Mesenchymal stem cell (in vitro differentiated cells and primary cell): ENCODE measurements around the gene SYT3.

Experiments
- DNase-seq: peaks from one replicate; pipeline ENCODE4 v3.0.0-alpha.2; 2013
- H2AFZ ChIP-seq: one replicate; pipeline ENCODE4 v1.6.1; 2013; ENCODE audit warnings: low read depth, mild to moderate bottlenecking, control low read depth, inconsistent platforms, low read length, moderate library complexity
- H2AK5ac ChIP-seq: 2 replicates; pipeline ENCODE4 v1.6.1; 2013; ENCODE audit warnings: low read length, moderate library complexity, mild to moderate bottlenecking, inconsistent platforms; ENCODE audit not compliant: severe bottlenecking
- H2BK120ac ChIP-seq: one replicate; pipeline ENCODE4 v1.6.1; 2013; ENCODE audit warnings: low read depth, mild to moderate bottlenecking, inconsistent platforms, low read length, moderate library complexity
- H2BK12ac ChIP-seq, 2 experiments: one replicate each; pipeline ENCODE4 v1.6.1; 2013; ENCODE audit warnings: inconsistent platforms in 2 of 2, low read length in 2 of 2, mild to moderate bottlenecking in 2 of 2, moderate library complexity in 2 of 2, control low read depth in 1 of 2
- H2BK15ac ChIP-seq: one replicate; pipeline ENCODE4 v1.6.1; 2013; ENCODE audit warnings: mild to moderate bottlenecking, low read depth, inconsistent platforms; ENCODE audit not compliant: poor library complexity, severe bottlenecking
- H2BK5ac ChIP-seq: 2 replicates; pipeline ENCODE4 v1.6.1; 2013; ENCODE audit warnings: low read depth, mild to moderate bottlenecking, low read length, control low read depth, inconsistent platforms; ENCODE audit not compliant: poor library complexity, severe bottlenecking
- H3K14ac ChIP-seq, 2 experiments: one replicate each; pipeline ENCODE4 v1.6.1; 2013; ENCODE audit warnings: inconsistent platforms in 2 of 2, low read length in 2 of 2, control low read depth in 1 of 2, mild to moderate bottlenecking in 1 of 2, moderate library complexity in 1 of 2
- H3K18ac ChIP-seq, 2 experiments: one replicate each; pipeline ENCODE4 v1.6.1; 2013; ENCODE audit warnings: inconsistent platforms in 2 of 2, low read length in 2 of 2, control low read depth in 1 of 2, low read depth in 1 of 2, mild to moderate bottlenecking in 1 of 2
- H3K23ac ChIP-seq, 2 experiments: one replicate each; pipeline ENCODE4 v1.6.1; 2013; ENCODE audit warnings: inconsistent platforms in 2 of 2, low read length in 2 of 2, mild to moderate bottlenecking in 2 of 2, moderate library complexity in 2 of 2, control low read depth in 1 of 2
- H3K27ac ChIP-seq: 2 replicates; pipeline ENCODE4 v1.5.1; 2013; ENCODE audit warnings: mild to moderate bottlenecking, moderate library complexity, low read length, control low read depth, inconsistent platforms; ENCODE audit not compliant: poor library complexity, severe bottlenecking
- H3K27me3 ChIP-seq, 2 experiments: 2 replicates each; pipeline versions ENCODE4 v1.6.1 to v1.7.0; 2013; ENCODE audit warnings: low read length in 2 of 2, mild to moderate bottlenecking in 2 of 2, moderate library complexity in 2 of 2, control low read depth in 1 of 2, inconsistent platforms in 1 of 2; ENCODE audit not compliant: control insufficient read depth in 1 of 2, insufficient read depth in 1 of 2
- H3K36me3 ChIP-seq, 2 experiments: 2 replicates each; pipeline versions ENCODE4 v1.6.1 to v1.7.0; 2013; ENCODE audit warnings: low read length in 2 of 2, control low read depth in 1 of 2, inconsistent platforms in 1 of 2, low read depth in 1 of 2, mild to moderate bottlenecking in 1 of 2; ENCODE audit not compliant: insufficient read depth in 2 of 2, control insufficient read depth in 1 of 2
- H3K4ac ChIP-seq, 2 experiments: one replicate each; pipeline ENCODE4 v1.6.1; 2013; ENCODE audit warnings: inconsistent platforms in 2 of 2, low read length in 2 of 2, mild to moderate bottlenecking in 2 of 2, moderate library complexity in 2 of 2, control low read depth in 1 of 2, low read depth in 1 of 2
- H3K4me1 ChIP-seq: 2 replicates; pipeline ENCODE4 v1.6.1; 2013; ENCODE audit warnings: low read depth, low read length, control low read depth; ENCODE audit not compliant: control insufficient read depth, insufficient read depth
- H3K4me2 ChIP-seq: 2 replicates; pipeline ENCODE4 v1.6.1; 2013; ENCODE audit warnings: low read length, mild to moderate bottlenecking, inconsistent platforms; ENCODE audit not compliant: poor library complexity, severe bottlenecking
- H3K4me3 ChIP-seq, 2 experiments: 2 replicates each; pipeline versions ENCODE4 v1.5.1 to v1.7.0; 2013; ENCODE audit warnings: low read length in 2 of 2, mild to moderate bottlenecking in 2 of 2, control low read depth in 1 of 2, low read depth in 1 of 2; ENCODE audit not compliant: insufficient read depth in 1 of 2
- H3K79me1 ChIP-seq: replicated peaks from 2 replicates; pipeline ENCODE4 v1.6.1; 2013; ENCODE audit warnings: mild to moderate bottlenecking, control low read depth, low read length, inconsistent platforms; ENCODE audit not compliant: poor library complexity, severe bottlenecking
- H3K9ac ChIP-seq: 2 replicates; pipeline ENCODE4 v1.7.0; 2013; ENCODE audit warnings: mild to moderate bottlenecking, low read length, moderate library complexity
- H3K9me3 ChIP-seq: 2 replicates; pipeline ENCODE4 v1.7.0; 2013; ENCODE audit warnings: mild to moderate bottlenecking, low read length; ENCODE audit not compliant: control insufficient read depth
- H4K8ac ChIP-seq: one replicate; pipeline ENCODE4 v1.6.1; 2013; ENCODE audit warnings: inconsistent platforms, mild to moderate bottlenecking, low read length, moderate library complexity
- H4K91ac ChIP-seq: one replicate; pipeline ENCODE4 v1.6.1; 2013; ENCODE audit warnings: mild to moderate bottlenecking, low read length, inconsistent platforms
- WGBS: methylation state at CpG from one replicate; pipeline ENCODE4 v1.1.7; 2013; ENCODE audit warnings: mixed read lengths; 5-methylcytosine and 5-hydroxymethylcytosine counted together

Gene SYT3

DNA sequence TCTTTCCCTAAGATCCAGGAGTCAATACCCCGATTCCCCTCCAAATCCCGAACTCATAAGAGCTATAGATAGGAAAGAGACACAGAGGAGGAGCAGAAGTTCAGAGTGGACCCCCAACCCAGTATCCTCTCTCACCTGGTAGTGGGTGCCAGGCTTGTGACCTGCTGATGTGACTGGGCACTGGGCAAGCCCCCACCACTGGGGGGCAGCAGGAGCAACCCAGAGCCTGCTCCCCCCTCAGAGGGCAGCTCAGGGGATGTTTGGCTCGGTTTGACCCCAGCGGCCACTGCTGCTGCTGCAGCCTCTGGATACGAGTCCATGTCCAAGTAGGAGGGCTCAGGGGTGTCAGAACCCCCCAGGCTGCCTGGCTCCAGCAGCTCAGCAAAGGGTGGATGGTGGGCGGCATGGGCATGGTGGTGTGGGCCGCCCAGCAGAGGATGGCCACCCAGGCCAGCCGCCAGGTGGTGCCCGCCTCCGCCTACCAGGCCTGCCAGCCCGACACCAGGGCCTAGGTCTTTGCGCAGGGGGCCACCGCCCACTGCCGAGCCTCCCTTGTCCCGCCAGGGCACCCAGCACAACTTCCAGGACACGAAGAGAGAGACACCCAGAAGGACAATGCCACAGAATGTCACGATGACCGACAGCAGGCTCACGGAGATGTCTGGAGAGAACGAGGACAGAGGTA is 7.4 kb downstream of the SYT3 start:
- no peak overlapping the region for H3K4me3 ChIP-seq
- H3K36me3 ChIP-seq = no peaks in the 10 kb centered on the region
- H2AK5ac ChIP-seq = no peak overlapping the region
- no peaks in the 10 kb centered on the region for H3K4me1 ChIP-seq
- H3K9me3 ChIP-seq = peaks cover 15% of the 10 kb centered on the region
- no peak overlapping the region for H4K8ac ChIP-seq
- no peak overlapping the region for H3K23ac ChIP-seq
- no peak for DNase-seq
- no peak overlapping the region for H3K4me2 ChIP-seq
- no peak overlapping the region for H3K27ac ChIP-seq
- no peak overlapping the region for H3K9ac ChIP-seq
- H3K79me1 ChIP-seq = no peaks in the 10 kb centered on the region
- H3K27me3 ChIP-seq = peaks cover 0 to 13% of the 10 kb centered on the region in 2 experiments
- no peak overlapping the region for H3K4ac ChIP-seq
- H2AFZ ChIP-seq = no peak overlapping the region
- 75% methylated on average over 19 of the region's 20 CpGs for WGBS
- no peak overlapping the region for H2BK15ac ChIP-seq
- H4K91ac ChIP-seq = no peak overlapping the region
- H2BK120ac ChIP-seq = no peak overlapping the region
- H3K14ac ChIP-seq = no peak overlapping the region
- H2BK12ac ChIP-seq = no peak overlapping the region
- H3K18ac ChIP-seq = no peak overlapping the region
- no peak overlapping the region for H2BK5ac ChIP-seq

DNA sequence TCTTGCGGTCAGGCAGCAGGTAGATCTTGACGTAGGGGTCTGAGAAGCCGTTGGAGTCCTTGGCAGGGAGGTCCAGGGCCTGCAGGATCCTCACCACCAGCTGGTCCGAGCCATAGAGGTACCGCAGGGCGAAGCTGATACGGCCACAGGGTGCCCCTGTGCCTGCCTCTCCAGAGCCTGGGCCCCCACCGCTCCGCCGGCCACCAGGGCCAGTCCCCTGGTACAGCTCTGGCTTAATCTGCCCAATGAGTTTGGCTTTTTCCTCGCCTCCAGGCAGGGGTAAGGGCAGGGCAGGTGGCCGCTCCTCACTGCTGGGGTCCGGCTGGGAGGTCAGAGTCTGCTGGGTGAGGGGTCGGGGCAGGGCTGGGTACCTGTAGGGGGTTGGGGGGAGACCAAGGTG is 9.9 kb downstream of the SYT3 start:
- no peak overlapping the region for H2BK15ac ChIP-seq
- no peaks in the 10 kb centered on the region for H3K36me3 ChIP-seq
- H3K18ac ChIP-seq = no peak overlapping the region
- 85% methylated on average over 14 of the region's 14 CpGs for WGBS
- peaks cover 15% of the 10 kb centered on the region for H3K9me3 ChIP-seq
- no peak for DNase-seq
- H4K8ac ChIP-seq = no peak overlapping the region
- H2BK5ac ChIP-seq = no peak overlapping the region
- no peak overlapping the region for H3K27ac ChIP-seq
- peaks cover 0 to 10% of the 10 kb centered on the region in 2 experiments for H3K27me3 ChIP-seq
- no peak overlapping the region for H2AK5ac ChIP-seq
- H2BK120ac ChIP-seq = no peak overlapping the region
- H3K4me1 ChIP-seq = no peaks in the 10 kb centered on the region
- no peak overlapping the region for H2AFZ ChIP-seq
- H3K14ac ChIP-seq = no peak overlapping the region
- H3K79me1 ChIP-seq = no peaks in the 10 kb centered on the region
- no peak overlapping the region for H4K91ac ChIP-seq
- H3K4me3 ChIP-seq = no peak overlapping the region
- no peak overlapping the region for H3K23ac ChIP-seq
- no peak overlapping the region for H2BK12ac ChIP-seq
- H3K4ac ChIP-seq = no peak overlapping the region
- no peak overlapping the region for H3K4me2 ChIP-seq
- no peak overlapping the region for H3K9ac ChIP-seq

DNA sequence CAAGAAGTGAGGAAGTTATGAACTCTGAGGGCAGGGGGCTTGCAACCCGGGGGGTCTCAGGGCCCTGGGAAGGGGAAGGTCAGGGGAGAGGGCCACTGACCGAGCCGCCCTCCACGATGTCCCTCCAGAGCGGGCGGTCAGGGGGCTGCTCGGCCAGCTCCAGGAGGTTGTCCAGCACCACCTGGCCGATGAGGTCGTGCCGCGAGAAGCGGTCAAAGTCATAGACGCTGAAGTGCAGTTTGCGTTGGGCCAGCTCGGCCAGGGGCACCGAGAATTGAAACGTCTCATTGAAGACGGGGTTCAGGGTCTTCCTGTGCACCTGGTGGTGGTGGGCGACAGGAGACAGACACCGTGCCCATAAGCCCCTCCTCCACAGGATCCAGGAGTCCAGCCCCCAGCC is 10.5 kb downstream of the SYT3 start:
- H3K27me3 ChIP-seq = peaks cover 0 to 10% of the 10 kb centered on the region in 2 experiments
- H3K27ac ChIP-seq = no peak overlapping the region
- H3K9me3 ChIP-seq = peaks cover 10% of the 10 kb centered on the region
- H3K9ac ChIP-seq = no peak overlapping the region
- no peaks in the 10 kb centered on the region for H3K79me1 ChIP-seq
- H3K4me3 ChIP-seq = no peak overlapping the region
- H3K14ac ChIP-seq = no peak overlapping the region
- no peak overlapping the region for H3K23ac ChIP-seq
- H3K18ac ChIP-seq = no peak overlapping the region
- H3K4me2 ChIP-seq = no peak overlapping the region
- peak overlapping the region; percentile 28 for H4K8ac ChIP-seq
- H2AFZ ChIP-seq = no peak overlapping the region
- no peak overlapping the region for H2AK5ac ChIP-seq
- H2BK120ac ChIP-seq = no peak overlapping the region
- H3K4me1 ChIP-seq = no peaks in the 10 kb centered on the region
- H3K36me3 ChIP-seq = no peaks in the 10 kb centered on the region
- no peak overlapping the region for H2BK12ac ChIP-seq
- no peak overlapping the region for H2BK15ac ChIP-seq
- H3K4ac ChIP-seq = no peak overlapping the region
- H2BK5ac ChIP-seq = no peak overlapping the region
- DNase-seq = no peak
- H4K91ac ChIP-seq = no peak overlapping the region
- 89% methylated on average over 18 of the region's 20 CpGs for WGBS

DNA sequence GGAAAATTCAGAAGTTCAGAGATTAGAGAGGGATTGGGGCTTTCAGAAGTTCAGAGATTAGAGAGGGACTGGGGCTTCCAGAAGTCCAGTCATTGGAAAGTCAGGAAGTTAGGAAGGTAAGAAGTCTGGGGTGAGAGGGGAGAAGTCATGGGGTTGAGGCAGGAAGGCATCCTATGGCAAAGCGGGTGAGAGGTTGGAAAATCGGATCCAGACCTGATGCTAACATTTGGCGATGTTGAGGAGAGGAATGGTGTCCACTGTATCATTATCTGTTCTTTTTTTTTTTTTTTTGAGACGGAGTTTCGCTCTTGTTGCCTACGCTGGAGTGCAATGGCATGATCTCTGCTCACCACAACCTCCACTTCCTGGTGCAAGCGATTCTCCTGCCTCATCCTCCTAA is 11.1 kb downstream of the SYT3 start:
- Histone ChIP-seq H3K4me3 (no peak overlapping the region), H2BK5ac (no peak overlapping the region), H3K79me1 (no peaks in the 10 kb centered on the region), H3K27ac (no peak overlapping the region), H2AFZ (no peak overlapping the region), H3K9ac (no peak overlapping the region), H3K14ac (no peak overlapping the region), H2AK5ac (no peak overlapping the region), H2BK15ac (no peak overlapping the region), H2BK120ac (no peak overlapping the region), H3K18ac (no peak overlapping the region), H3K23ac (no peak overlapping the region), H3K27me3 (peaks cover 0 to 10% of the 10 kb centered on the region in 2 experiments), H3K36me3 (no peaks in the 10 kb centered on the region), H3K4ac (no peak overlapping the region), H3K9me3 (peaks cover 4% of the 10 kb centered on the region), H3K4me2 (no peak overlapping the region), H2BK12ac (no peak overlapping the region), H4K91ac (no peak overlapping the region), H4K8ac (no peak overlapping the region), H3K4me1 (no peaks in the 10 kb centered on the region)
- 100% methylated on average over 4 of the region's 7 CpGs for WGBS
- DNase-seq = no peak
